Skin of body (tissue), 2 donors: ENCODE measurements around the gene NCF4. TPM values are rescaled to one million over a fixed set of nuclear protein-coding genes. Genes with fewer than 3 reads are reported as not detected.

ENCODE experiments used
- DNase-seq: peaks from one replicate; lab custom pipeline; 2025; lab: John Stamatoyannopoulos, UW
- total RNA-seq: library from RNA; depleted of rRNA; stranded (reverse); fragments of >200 nt; gene quantifications from one replicate; pipeline ENCODE4 v1.2.3, GENCODE V29; 2014

The NCF4 gene
- total RNA-seq, 1 donor from 2014 or later = 10.2 TPM

- DNase-seq = no peak
Measured at GRCh38 chr22:36838119-36839030, 22.4 kb upstream of the NCF4 start.

GRCh38 chr22:36839356-36840073 is 21.3 kb upstream of the NCF4 start:
- DNase-seq = no peak

- DNase-seq = no peak
Measured at GRCh38 chr22:36840106-36840505, 20.7 kb upstream of the NCF4 start.

GRCh38 chr22:36846271-36846670 is 14.5 kb upstream of the NCF4 start:
- no peak for DNase-seq

GRCh38 chr22:36846949-36847348 is 13.9 kb upstream of the NCF4 start:
- no peak for DNase-seq

GRCh38 chr22:36850056-36850455 is 10.8 kb upstream of the NCF4 start:
- DNase-seq = no peak

- no peak for DNase-seq
Measured at GRCh38 chr22:36850682-36851081, 10.1 kb upstream of the NCF4 start.

- DNase-seq = no peak
Measured at GRCh38 chr22:36852056-36852973, 8.5 kb upstream of the NCF4 start.

GRCh38 chr22:36853407-36854099 is 7.3 kb upstream of the NCF4 start:
- no peak for DNase-seq

GRCh38 chr22:36855478-36855877 is 5.3 kb upstream of the NCF4 start:
- no peak for DNase-seq

GRCh38 chr22:36856121-36856791 is 4.5 kb upstream of the NCF4 start:
- DNase-seq = peak; percentile 87

GRCh38 chr22:36856792-36857135 is 4.0 kb upstream of the NCF4 start:
- DNase-seq = no peak

GRCh38 chr22:36858156-36858555 is 2.6 kb upstream of the NCF4 start:
- DNase-seq = no peak

GRCh38 chr22:36858966-36859365 is 1.8 kb upstream of the NCF4 start:
- DNase-seq = no peak

GRCh38 chr22:36860017-36860416 is 789 bp upstream of the NCF4 start:
- DNase-seq = no peak

- no peak for DNase-seq
Measured at GRCh38 chr22:36860438-36860820, 377 bp upstream of the NCF4 start.

GRCh38 chr22:36862251-36863242 is 1.7 kb downstream of the NCF4 start:
- DNase-seq = no peak

- DNase-seq = no peak
Measured at GRCh38 chr22:36863281-36863680, 2.5 kb downstream of the NCF4 start.

- DNase-seq = no peak
Measured at GRCh38 chr22:36863979-36864378, 3.2 kb downstream of the NCF4 start.
